ENCODE results near the gene F12. TPM values are rescaled to one million over a fixed set of nuclear protein-coding genes. Genes with fewer than 3 reads are reported as not detected.

F12 gene
- total RNA-seq, 1 experiment from 2014 or later, result 30.0 TPM

GRCh38 chr5:177414481-177414880, 5.1 kb upstream of the F12 start (continued):
- TF ChIP-seq REST (IDR thresholded peaks at IDR 0.05; ENCODE audit: low read depth) (no peak), JUND (IDR thresholded peaks at IDR 0.05) (no peak), YY1 (IDR thresholded peaks at IDR 0.05; ENCODE audit: extremely low read depth, insufficient replicate concordance, low read depth, low read length) (no peak), TCF7L2 (IDR thresholded peaks at IDR 0.05; ENCODE audit: borderline replicate concordance, extremely low read depth, insufficient read depth, insufficient read length) (no peak), EGR1 (IDR thresholded peaks at IDR 0.05; ENCODE audit: low read depth) (no peak), ELF1 (IDR thresholded peaks at IDR 0.05; ENCODE audit: borderline replicate concordance, low read depth) (no peak), SP1 (IDR thresholded peaks at IDR 0.05; ENCODE audit: low read depth) (no peak)
- TF ChIP-seq, protein P1, sequence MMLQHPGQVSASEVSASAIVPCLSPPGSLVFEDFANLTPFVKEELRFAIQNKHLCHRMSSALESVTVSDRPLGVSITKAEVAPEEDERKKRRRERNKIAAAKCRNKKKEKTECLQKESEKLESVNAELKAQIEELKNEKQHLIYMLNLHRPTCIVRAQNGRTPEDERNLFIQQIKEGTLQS (IDR thresholded peaks at IDR 0.05), result no peak
- TF ChIP-seq, protein P2, sequence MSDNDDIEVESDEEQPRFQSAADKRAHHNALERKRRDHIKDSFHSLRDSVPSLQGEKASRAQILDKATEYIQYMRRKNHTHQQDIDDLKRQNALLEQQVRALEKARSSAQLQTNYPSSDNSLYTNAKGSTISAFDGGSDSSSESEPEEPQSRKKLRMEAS (IDR thresholded peaks at IDR 0.05), result no peak

DNA sequence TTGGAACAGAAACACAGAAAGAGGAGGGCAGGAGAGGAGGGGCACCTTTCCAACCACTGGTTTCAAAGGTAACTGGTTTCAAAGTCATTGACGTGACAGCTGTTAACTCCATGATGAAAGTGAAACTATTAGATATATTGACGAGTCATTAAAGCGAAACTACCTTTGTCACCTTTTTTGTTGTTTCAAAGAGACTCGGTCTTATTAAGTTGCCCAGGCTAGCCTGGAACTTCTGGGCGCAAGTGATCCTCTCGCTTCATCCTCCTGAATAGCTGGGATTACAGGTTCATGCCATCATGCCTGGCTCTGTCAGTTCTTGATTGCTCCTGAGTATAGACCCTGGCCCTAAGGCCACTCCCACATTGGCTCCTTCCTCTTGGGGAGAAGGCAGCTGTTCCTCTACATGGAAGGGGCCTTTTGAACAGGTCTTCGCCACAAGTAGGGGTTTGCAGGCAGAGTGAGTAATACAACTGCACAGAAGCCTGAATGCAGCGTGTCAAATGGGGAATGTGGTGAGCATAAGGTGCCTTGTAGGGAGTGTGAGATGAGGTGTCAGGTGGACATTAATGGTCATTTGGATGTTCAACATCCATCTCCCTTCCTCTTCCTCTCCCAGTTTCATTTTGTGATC, 3.4 kb upstream of the F12 start:
- intact Hi-C loops (cut with micrococcal nuclease), result no loop called here
- no TSS peak for BruUV-seq (replicated peaks)
- DNase-seq (ENCODE audit: low read depth, low spot score) (no peak), ATAC-seq (no peak)
- ChIA-PET RAD21 (ENCODE audit: low non-redundant PET in 1 of 2, low total read pairs in 2 of 2, uncharacterized antibody in 2 of 2, unreplicated experiment in 2 of 2) (no interaction called here), CTCF (interaction anchor here (0.8 kb wide), 1 partner anchor 9 kb away, joined by 3 read pairs; no protein-coding TSS in a partner anchor), POLR2A (no interaction called here)
- Histone ChIP-seq H3K27me3 (ENCODE audit: insufficient read depth, low read length) (no peaks in the 10 kb centered on the region), H2AFZ (ENCODE audit: low read depth, low read length, poor library complexity, severe bottlenecking) (no peak overlapping the region), H3K27ac (ENCODE audit: low read depth, low read length) (no peak overlapping the region), H3K4me2 (ENCODE audit: low read length) (no peak overlapping the region), H3K4me1 (ENCODE audit: control insufficient read depth in 1 of 2, insufficient read depth in 2 of 2, low read length in 2 of 2) (peaks cover 0 to 5% of the 10 kb centered on the region in 2 experiments; a peak in 1 of 4 replicates), H3K9me2 (ENCODE audit: insufficient read depth) (no peaks in the 10 kb centered on the region), H3K79me2 (ENCODE audit: insufficient read depth, low read length) (no peaks in the 10 kb centered on the region), H3K4me3 (replicated peaks in 1 of 2; ENCODE audit: low read depth in 1 of 2, low read length in 2 of 2) (no peak overlapping the region), H3K9me3 (ENCODE audit: control insufficient read depth in 1 of 2, insufficient read depth in 1 of 2, low read depth in 1 of 2, low read length in 2 of 2) (no peaks in the 10 kb centered on the region), H3K9ac (ENCODE audit: low read length) (no peak overlapping the region), H3K36me3 (ENCODE audit: control insufficient read depth in 1 of 2, insufficient read depth in 2 of 2, low read length in 2 of 2) (no peaks in the 10 kb centered on the region), H4K20me1 (ENCODE audit: insufficient read depth) (no peaks in the 10 kb centered on the region)
- no peak for TF ChIP-seq JUND (IDR thresholded peaks at IDR 0.05)
- TF ChIP-seq TCF7L2 (IDR thresholded peaks at IDR 0.05; ENCODE audit: borderline replicate concordance, extremely low read depth, insufficient read depth, insufficient read length), result no peak
- TF ChIP-seq SRF (IDR thresholded peaks at IDR 0.05; ENCODE audit: low read depth), result no peak
- TF ChIP-seq CBX3 (IDR thresholded peaks at IDR 0.05; ENCODE audit: low read depth), result no peak
- no peak for TF ChIP-seq ELF1 (IDR thresholded peaks at IDR 0.05; ENCODE audit: borderline replicate concordance, low read depth)
- TF ChIP-seq, protein P2 (IDR thresholded peaks at IDR 0.05), result no peak
- TF ChIP-seq, protein P3, sequence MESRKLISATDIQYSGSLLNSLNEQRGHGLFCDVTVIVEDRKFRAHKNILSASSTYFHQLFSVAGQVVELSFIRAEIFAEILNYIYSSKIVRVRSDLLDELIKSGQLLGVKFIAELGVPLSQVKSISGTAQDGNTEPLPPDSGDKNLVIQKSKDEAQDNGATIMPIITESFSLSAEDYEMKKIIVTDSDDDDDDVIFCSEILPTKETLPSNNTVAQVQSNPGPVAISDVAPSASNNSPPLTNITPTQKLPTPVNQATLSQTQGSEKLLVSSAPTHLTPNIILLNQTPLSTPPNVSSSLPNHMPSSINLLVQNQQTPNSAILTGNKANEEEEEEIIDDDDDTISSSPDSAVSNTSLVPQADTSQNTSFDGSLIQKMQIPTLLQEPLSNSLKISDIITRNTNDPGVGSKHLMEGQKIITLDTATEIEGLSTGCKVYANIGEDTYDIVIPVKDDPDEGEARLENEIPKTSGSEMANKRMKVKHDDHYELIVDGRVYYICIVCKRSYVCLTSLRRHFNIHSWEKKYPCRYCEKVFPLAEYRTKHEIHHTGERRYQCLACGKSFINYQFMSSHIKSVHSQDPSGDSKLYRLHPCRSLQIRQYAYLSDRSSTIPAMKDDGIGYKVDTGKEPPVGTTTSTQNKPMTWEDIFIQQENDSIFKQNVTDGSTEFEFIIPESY (IDR thresholded peaks at IDR 0.05; ENCODE audit: extremely low read depth, insufficient replicate concordance, low read length), result no peak
- TF ChIP-seq YY1 (IDR thresholded peaks at IDR 0.05; ENCODE audit: extremely low read depth, insufficient replicate concordance, low read depth, low read length), result no peak
- no peak for TF ChIP-seq REST (IDR thresholded peaks at IDR 0.05; ENCODE audit: low read depth)
- TF ChIP-seq POLR2A (IDR thresholded peaks at IDR 0.05; ENCODE audit: borderline replicate concordance, extremely low read depth, insufficient read depth, insufficient read length), result no peak
